HG03354 (cell line): ENCODE data around the gene GLYATL1.
"Not testable (repeated sequence)": the region's sequence is repeated elsewhere in the genome, so short reads cannot be mapped to it uniquely, and the experiment has no call there.

Experiments
- ATAC-seq: cut with Tn5 transposase; IDR thresholded peaks from one replicate; pipeline ENCODE4 v1.9.1; 2021; ENCODE audit warnings: mild to moderate bottlenecking; ENCODE audit not compliant: unreplicated experiment, poor library complexity, severe bottlenecking

Gene GLYATL1

DNA sequence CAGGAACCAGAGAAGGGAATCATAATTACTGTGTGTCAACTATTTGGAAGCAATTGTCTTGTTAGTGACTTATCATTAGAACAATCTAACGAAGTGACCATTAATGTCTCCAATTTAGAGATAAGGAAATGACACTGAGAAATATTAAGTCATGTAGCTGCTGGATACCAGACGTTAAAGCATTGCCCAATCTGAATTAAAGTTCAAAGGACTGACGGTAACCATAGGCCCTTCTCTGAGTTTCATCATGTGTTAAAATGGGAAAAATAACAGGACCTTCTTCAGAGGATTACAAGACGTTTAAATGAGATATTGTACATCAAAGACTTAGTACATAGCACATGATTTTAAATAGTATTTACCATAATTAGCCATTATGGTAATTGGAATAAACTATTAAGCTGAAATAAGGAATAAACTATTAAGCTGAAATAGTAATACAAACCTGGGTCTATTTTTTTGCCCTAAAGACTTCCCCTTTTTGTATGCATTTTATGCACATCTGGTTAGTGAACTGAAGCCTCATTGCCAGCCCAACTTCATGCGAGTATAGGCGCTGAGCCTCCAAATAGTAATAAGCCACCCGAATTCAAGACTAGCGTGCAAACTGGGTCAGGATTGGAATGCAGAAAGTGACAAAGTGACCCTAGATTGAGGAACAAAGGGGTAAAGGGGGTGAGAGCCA lies 41.0 kb downstream of the GLYATL1 start:
- no peak for ATAC-seq

GRCh38 chr11:58992489-58992888 lies 53.2 kb downstream of the GLYATL1 start:
- no peak for ATAC-seq

DNA sequence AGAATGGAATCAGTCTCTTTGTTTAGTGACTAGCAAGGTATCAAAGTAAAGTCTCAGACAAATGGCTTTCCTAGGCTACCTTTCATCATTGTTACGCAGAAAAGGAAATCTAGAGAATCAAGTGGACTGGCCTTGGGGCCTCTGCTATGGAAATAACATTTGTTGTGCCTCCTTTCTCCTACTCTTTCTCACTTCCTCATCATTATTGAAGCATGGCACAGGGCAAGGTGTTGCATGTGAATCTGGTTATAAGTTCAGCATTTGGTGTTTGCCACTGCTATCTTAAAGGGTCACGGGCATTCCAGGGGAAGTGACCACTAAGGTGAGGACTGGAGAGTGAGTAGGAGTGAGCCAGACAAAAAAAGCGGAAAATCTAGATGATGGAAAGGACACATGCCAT lies 54.9 kb downstream of the GLYATL1 start:
- no peak for ATAC-seq

- ATAC-seq: peak; percentile 31
Measured at GRCh38 chr11:58998480-58999290, 59.4 kb downstream of the GLYATL1 start.

- ATAC-seq: peak; percentile 95
Measured at GRCh38 chr11:58999291-58999680, 60.0 kb downstream of the GLYATL1 start.

GRCh38 chr11:59000003-59000402 lies 60.7 kb downstream of the GLYATL1 start:
- no peak for ATAC-seq

GRCh38 chr11:59002006-59002405 lies 62.7 kb downstream of the GLYATL1 start:
- not testable (repeated sequence) for ATAC-seq
